Chondrocyte (in vitro differentiated cells): ENCODE results near the gene DYDC2. TPM values are rescaled to one million over a fixed set of nuclear protein-coding genes. Genes with fewer than 3 reads are reported as not detected.
A peak's percentile ranks its signal among the peaks of the same experiment; 100 is the strongest.

Experiments used
- DNase-seq: peaks from one replicate; pipeline ENCODE4 v3.0.0; 2021; ENCODE audit warnings: mixed read lengths, low spot score
- H3K27ac Mint-ChIP-seq: one replicate; pipeline ENCODE4 v1.8.0; 2021; ENCODE audit warnings: mild to moderate bottlenecking, moderate library complexity, mixed read lengths; ENCODE audit not compliant: unreplicated experiment
- H3K27me3 Mint-ChIP-seq: 2 replicates; pipeline ENCODE4 v1.8.0; 2021; ENCODE audit warnings: low read depth, mixed read lengths
- H3K36me3 Mint-ChIP-seq: 2 replicates; pipeline ENCODE4 v1.8.0; 2021; ENCODE audit warnings: low read depth, mixed read lengths
- H3K4me1 Mint-ChIP-seq: 2 replicates; pipeline ENCODE4 v1.8.0; 2021; ENCODE audit warnings: low read depth, mild to moderate bottlenecking, mixed read lengths
- H3K4me3 Mint-ChIP-seq: one replicate; pipeline ENCODE4 v1.8.0; 2021; ENCODE audit warnings: mild to moderate bottlenecking, moderate library complexity, mixed read lengths; ENCODE audit not compliant: unreplicated experiment
- H3K9me3 Mint-ChIP-seq: 2 replicates; pipeline ENCODE4 v1.8.0; 2021; ENCODE audit warnings: low read depth, mixed read lengths
- CTCF ChIP-seq: fragments of 200-600 bp; sonication (generic); IDR thresholded peaks from 2 replicates; pipeline ENCODE4 v1.5.0; 2021; ENCODE audit warnings: antibody characterized with exemption, mild to moderate bottlenecking, moderate library complexity
- total RNA-seq: library from RNA; stranded (reverse); gene quantifications from 3 replicates; pipeline ENCODE4 v1.2.1, GENCODE V29; 2021

DYDC2 gene
- total RNA-seq, 1 donor from 2014 or later: not detected

- Mint-ChIP-seq H3K4me3 (no peak overlapping the region), H3K27ac (no peak overlapping the region), H3K27me3 (no peaks in the 10 kb centered on the region), H3K36me3 (no peaks in the 10 kb centered on the region), H3K4me1 (peaks cover 6% of the 10 kb centered on the region), H3K9me3 (no peaks in the 10 kb centered on the region)
- no peak for DNase-seq
- no peak for TF ChIP-seq CTCF
Observed at GRCh38 chr10:80394358-80394916, 37.9 kb downstream of the DYDC2 start.

- peaks cover 6% of the 10 kb centered on the region for H3K4me1 Mint-ChIP-seq
- no peaks in the 10 kb centered on the region for H3K27me3 Mint-ChIP-seq
- no peaks in the 10 kb centered on the region for H3K36me3 Mint-ChIP-seq
Observed at GRCh38 chr10:80397014-80397413, 40.4 kb downstream of the DYDC2 start.

GRCh38 chr10:80400136-80400804 is 43.7 kb downstream of the DYDC2 start:
- peaks cover 7% of the 10 kb centered on the region for H3K4me1 Mint-ChIP-seq
- no peak overlapping the region for H3K4me3 Mint-ChIP-seq
- no peaks in the 10 kb centered on the region for H3K36me3 Mint-ChIP-seq

More at GRCh38 chr10:80397014-80397413, 40.4 kb downstream of the DYDC2 start:
- Mint-ChIP-seq H3K4me3 (no peak overlapping the region), H3K9me3 (no peaks in the 10 kb centered on the region), H3K27ac (peak overlapping the region; percentile 69)
- DNase-seq: no peak
- no peak for TF ChIP-seq CTCF

GRCh38 chr10:80405035-80405434 is 48.5 kb downstream of the DYDC2 start:
- Mint-ChIP-seq H3K4me3 (no peak overlapping the region), H3K9me3 (no peaks in the 10 kb centered on the region), H3K27me3 (no peaks in the 10 kb centered on the region), H3K36me3 (no peaks in the 10 kb centered on the region), H3K27ac (no peak overlapping the region), H3K4me1 (peaks cover 30% of the 10 kb centered on the region)
- no peak for TF ChIP-seq CTCF
- DNase-seq: no peak

More at GRCh38 chr10:80400136-80400804, 43.7 kb downstream of the DYDC2 start:
- no peak for TF ChIP-seq CTCF
- no peaks in the 10 kb centered on the region for H3K9me3 Mint-ChIP-seq
- no peaks in the 10 kb centered on the region for H3K27me3 Mint-ChIP-seq
- no peak overlapping the region for H3K27ac Mint-ChIP-seq
- DNase-seq: no peak

- no peak for TF ChIP-seq CTCF
- Mint-ChIP-seq H3K36me3 (no peaks in the 10 kb centered on the region), H3K27ac (peak overlapping the region; percentile 81), H3K4me1 (peaks cover 36% of the 10 kb centered on the region), H3K9me3 (no peaks in the 10 kb centered on the region), H3K27me3 (no peaks in the 10 kb centered on the region), H3K4me3 (no peak overlapping the region)
- no peak for DNase-seq
Observed at GRCh38 chr10:80405626-80406025, 49.0 kb downstream of the DYDC2 start.
